PC-9 (cell line): ENCODE measurements around the gene ATOSB. TPM values are rescaled to one million over a fixed set of nuclear protein-coding genes. Genes with fewer than 3 reads are reported as not detected.
A peak's percentile ranks its signal among the peaks of the same experiment; 100 is the strongest.

Experiments used
- Bru-seq: library from RNA; stranded (reverse); fragments of 400-500 nt; gene quantifications from one replicate; lab custom pipeline; 2021; lab: Mats Ljungman, UMichigan
- BruChase-seq, 2 experiments: library from RNA; stranded (reverse); fragments of 400-500 nt; gene quantifications; one replicate each; lab custom pipeline; 2021; lab: Mats Ljungman, UMichigan
- BruUV-seq: library from RNA; stranded (reverse); fragments of 400-500 nt; replicated peaks from 2 replicates; lab custom pipeline; 2021; lab: Mats Ljungman, UMichigan
- CTCF ChIA-PET: fragments of 300-600 bp; sonication (Branson Sonifier 250); formaldehyde crosslinking; loops from one replicate; lab custom pipeline; 2022; ENCODE audit warnings: antibody characterized with exemption; lab: Charles Lee
- POLR2A ChIA-PET: fragments of 300-600 bp; sonication (Branson Sonifier 250); formaldehyde crosslinking; loops from one replicate; lab custom pipeline; 2022; ENCODE audit warnings: antibody characterized with exemption; ENCODE audit not compliant: unreplicated experiment; lab: Charles Lee
- DNase-seq, 2 experiments: peaks; one replicate each; pipeline versions ENCODE4 v3.0.0 to v3.0.0-alpha.2; 2015 to 2022; ENCODE audit warnings: mixed read lengths in 1 of 2
- H2AFZ ChIP-seq: fragments of 200-600 bp; sonication (generic); 2 replicates; pipeline ENCODE4 v1.8.1; 2017; ENCODE audit warnings: antibody characterized with exemption
- H3F3A ChIP-seq: fragments of 200-600 bp; sonication (generic); 2 replicates; pipeline ENCODE4 v1.8.1; 2017; ENCODE audit warnings: antibody characterized with exemption, mild to moderate bottlenecking, low read depth; ENCODE audit not compliant: insufficient read depth
- H3K27ac ChIP-seq: fragments of 200-600 bp; sonication (generic); 2 replicates; pipeline ENCODE4 v1.6.1; 2016; ENCODE audit warnings: mixed run types
- H3K27me3 ChIP-seq: fragments of 200-600 bp; sonication (generic); 2 replicates; pipeline ENCODE4 v1.6.1; 2016; ENCODE audit warnings: low read depth, mixed run types; ENCODE audit not compliant: insufficient read depth
- H3K36me3 ChIP-seq: fragments of 200-600 bp; sonication (generic); 2 replicates; pipeline ENCODE4 v1.6.1; 2016; ENCODE audit warnings: low read depth, mixed run types
- H3K4me1 ChIP-seq: fragments of 200-600 bp; sonication (generic); replicated peaks from 2 replicates; pipeline ENCODE4 v1.6.1; 2016; ENCODE audit warnings: mixed run types; ENCODE audit not compliant: insufficient read depth
- H3K4me2 ChIP-seq: fragments of 200-600 bp; sonication (generic); 2 replicates; pipeline ENCODE4 v1.6.1; 2017; ENCODE audit warnings: mixed run types
- H3K4me3 ChIP-seq: fragments of 200-600 bp; sonication (generic); 2 replicates; pipeline ENCODE4 v1.6.1; 2016; ENCODE audit warnings: mixed run types
- H3K79me2 ChIP-seq: fragments of 200-600 bp; sonication (generic); 2 replicates; pipeline ENCODE4 v1.6.1; 2017; ENCODE audit warnings: low read depth, mixed run types
- H3K9me2 ChIP-seq: fragments of 200-600 bp; sonication (generic); 2 replicates; pipeline ENCODE4 v1.8.1; 2017; ENCODE audit warnings: mild to moderate bottlenecking; ENCODE audit not compliant: insufficient read depth
- H3K9me3 ChIP-seq: fragments of 200-600 bp; sonication (generic); 2 replicates; pipeline ENCODE4 v1.8.1; 2016; ENCODE audit warnings: low read depth; ENCODE audit not compliant: insufficient read depth
- H4K20me1 ChIP-seq: fragments of 200-600 bp; sonication (generic); 2 replicates; pipeline ENCODE4 v1.8.1; 2017; ENCODE audit not compliant: insufficient read depth
- EZH2 ChIP-seq: fragments of 200-600 bp; sonication (generic); IDR thresholded peaks from 2 replicates; pipeline ENCODE4 v1.8.0; 2017; ENCODE audit warnings: antibody characterized with exemption, low read depth
- intact Hi-C: fragments of 100-400 bp; cut with micrococcal nuclease; formaldehyde crosslinking; loops from one replicate; pipeline ENCODE4 v1.10.0; 2022; ENCODE audit not compliant: unreplicated experiment
- long read RNA-seq: library from polyadenylated mRNA; stranded (forward); transcript quantifications from one replicate; pipeline ENCODE4 v2.0.0, GENCODE V29; 2022
- total RNA-seq: library from RNA; stranded (reverse); gene quantifications from 2 replicates; pipeline ENCODE4 v1.2.3, GENCODE V29; 2021
- TF ChIP-seq, protein P1 (sequence below): fragments of 200-600 bp; sonication (generic); conservative IDR thresholded peaks from 2 replicates; pipeline ENCODE4 v1.6.1; 2017; ENCODE audit warnings: mixed run types, antibody characterized with exemption, mild to moderate bottlenecking, moderate library complexity

Gene ATOSB, protein sequence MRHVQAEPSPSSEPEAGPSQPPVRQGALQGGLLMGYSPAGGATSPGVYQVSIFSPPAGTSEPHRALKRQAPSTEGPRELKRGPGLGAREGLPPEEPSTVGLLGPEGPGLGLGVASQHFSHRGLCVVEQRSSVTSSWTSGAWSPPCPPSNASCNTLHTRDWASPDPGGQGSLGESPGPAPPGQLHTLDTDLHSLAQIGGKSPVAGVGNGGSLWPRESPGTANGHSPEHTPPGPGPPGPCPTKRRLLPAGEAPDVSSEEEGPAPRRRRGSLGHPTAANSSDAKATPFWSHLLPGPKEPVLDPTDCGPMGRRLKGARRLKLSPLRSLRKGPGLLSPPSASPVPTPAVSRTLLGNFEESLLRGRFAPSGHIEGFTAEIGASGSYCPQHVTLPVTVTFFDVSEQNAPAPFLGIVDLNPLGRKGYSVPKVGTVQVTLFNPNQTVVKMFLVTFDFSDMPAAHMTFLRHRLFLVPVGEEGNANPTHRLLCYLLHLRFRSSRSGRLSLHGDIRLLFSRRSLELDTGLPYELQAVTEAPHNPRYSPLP
- total RNA-seq (7.1 and 10.5 TPM in 2 replicates), Bru-seq, nascent RNA (percentile 41 among the genes with signal in this experiment), BruChase-seq, experiment 1, labeled RNA remaining after a 2-hour chase (percentile 49 among the genes with signal in this experiment), BruChase-seq, experiment 2, labeled RNA remaining after a 6-hour chase (percentile 58 among the genes with signal in this experiment)
- long read RNA-seq, partial matches to known transcripts: 3 of 13 reads
- long read RNA-seq, other reads (novel, unspliced or antisense): 8 of 13 reads

DNA sequence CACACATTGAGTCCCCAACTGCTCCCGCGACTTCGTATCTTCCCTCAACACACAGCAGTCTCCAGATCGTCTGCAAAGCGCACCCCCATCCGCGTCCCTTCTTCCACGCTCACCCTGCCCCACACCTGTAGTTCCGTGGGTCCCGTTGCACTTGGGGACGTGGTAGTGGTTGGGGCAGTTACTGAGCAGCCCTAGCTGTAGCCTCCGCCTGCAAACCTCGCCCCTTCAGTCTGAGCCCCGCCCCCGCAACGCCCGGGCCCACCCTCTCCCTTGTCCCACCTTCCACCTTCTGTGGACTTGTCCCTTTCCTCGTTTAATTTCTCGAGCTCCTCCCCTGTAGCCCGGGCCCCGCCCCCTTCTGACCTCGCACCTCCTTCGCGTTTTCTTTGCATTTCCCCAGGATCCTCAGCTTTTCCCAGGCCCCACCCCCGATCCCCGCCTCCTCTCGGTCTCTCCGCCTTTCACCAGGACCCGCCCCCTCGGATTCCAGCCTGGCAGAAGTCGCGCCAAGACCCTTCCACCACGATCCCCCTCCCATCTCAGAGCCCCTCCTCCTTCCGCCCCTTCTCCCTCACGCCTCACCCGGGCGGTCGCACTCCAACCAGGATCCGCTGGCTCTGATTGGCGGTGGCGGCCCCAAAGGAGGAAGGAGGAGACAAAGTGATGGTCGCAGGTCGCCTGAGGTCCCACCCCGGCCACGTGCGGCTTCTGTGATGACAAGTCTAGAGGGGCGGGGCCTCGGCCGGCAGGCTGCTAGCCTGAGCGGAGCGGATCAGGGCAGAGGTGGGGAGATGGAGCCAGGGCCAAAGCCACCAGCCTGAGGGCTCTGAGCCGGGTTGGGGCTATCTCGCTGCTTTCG is at the start of gene ATOSB:
Gene ATOSB, minus strand, starts transcription at position 183 of the 859 bp plus-strand sequence. CDS start 7,588 bp downstream, outside the sequence.
- Histone ChIP-seq H3K27ac (no peak within 1 kb of the TSS; the same call in 1 of the 2 replicates), H2AFZ (peak within 1 kb of the TSS; percentile 70), H3K4me1 (peaks cover 25% of the 10 kb centered on the region), H3K27me3 (no peaks in the 10 kb centered on the region), H3K9me3 (no peaks in the 10 kb centered on the region), H4K20me1 (no peaks in the 10 kb centered on the region), H3K9me2 (no peaks in the 10 kb centered on the region), H3K4me2 (peak within 1 kb of the TSS; percentile 96), H3K36me3 (no peaks in the 10 kb centered on the region), H3K4me3 (peak within 1 kb of the TSS; percentile 69), H3K79me2 (0 out of 2 replicates have a peak, but pooled peaks cover 4% of the 10 kb centered on the region), H3F3A (peaks cover 8% of the 10 kb centered on the region; the same call in 1 of the 2 replicates)
- DNase-seq: peak; percentile 83 to 93
- intact Hi-C loops: loop anchor here (10.0 kb wide), 1 partner anchor 489 kb away; the partner anchor contains the start of gene TESK1
- CTCF ChIA-PET: interaction anchor here (0.5 to 1.1 kb wide), 4 partner anchors 46 to 326 kb away, joined by 3 to 4 read pairs (median 3); partner anchors contain the start of gene UNC13B
- POLR2A ChIA-PET: interaction anchor here (0.6 to 0.7 kb wide), 4 partner anchors 12 to 371 kb away, joined by 3 to 7 read pairs (median 4); partner anchors contain the start of gene VCP
- no peak for TF ChIP-seq EZH2
- BruUV-seq: no TSS peak

DNA sequence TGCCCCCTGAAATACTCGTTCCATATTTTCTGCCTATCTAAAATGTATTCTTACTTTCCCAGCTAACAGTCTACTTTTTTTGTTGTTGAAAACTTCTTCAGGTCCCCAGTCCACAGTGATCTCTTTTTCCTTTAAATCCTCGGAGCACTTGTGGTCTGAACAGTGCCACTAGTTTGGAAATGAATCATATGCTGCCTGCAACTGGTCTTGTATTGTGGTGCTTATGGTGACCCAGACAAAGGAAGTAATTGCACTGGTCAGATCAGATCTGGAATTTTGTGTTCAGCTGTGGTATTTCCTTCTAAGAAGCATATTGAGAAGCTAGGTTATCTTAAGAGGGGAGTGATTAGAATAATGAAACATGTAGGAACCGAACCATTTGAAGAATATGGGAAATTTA is 49.0 kb upstream of the ATOSB start:
- no peaks in the 10 kb centered on the region for H3K9me2 ChIP-seq
- no peak overlapping the region for H3K4me3 ChIP-seq
- no peak for TF ChIP-seq EZH2
- TF ChIP-seq, protein P1, sequence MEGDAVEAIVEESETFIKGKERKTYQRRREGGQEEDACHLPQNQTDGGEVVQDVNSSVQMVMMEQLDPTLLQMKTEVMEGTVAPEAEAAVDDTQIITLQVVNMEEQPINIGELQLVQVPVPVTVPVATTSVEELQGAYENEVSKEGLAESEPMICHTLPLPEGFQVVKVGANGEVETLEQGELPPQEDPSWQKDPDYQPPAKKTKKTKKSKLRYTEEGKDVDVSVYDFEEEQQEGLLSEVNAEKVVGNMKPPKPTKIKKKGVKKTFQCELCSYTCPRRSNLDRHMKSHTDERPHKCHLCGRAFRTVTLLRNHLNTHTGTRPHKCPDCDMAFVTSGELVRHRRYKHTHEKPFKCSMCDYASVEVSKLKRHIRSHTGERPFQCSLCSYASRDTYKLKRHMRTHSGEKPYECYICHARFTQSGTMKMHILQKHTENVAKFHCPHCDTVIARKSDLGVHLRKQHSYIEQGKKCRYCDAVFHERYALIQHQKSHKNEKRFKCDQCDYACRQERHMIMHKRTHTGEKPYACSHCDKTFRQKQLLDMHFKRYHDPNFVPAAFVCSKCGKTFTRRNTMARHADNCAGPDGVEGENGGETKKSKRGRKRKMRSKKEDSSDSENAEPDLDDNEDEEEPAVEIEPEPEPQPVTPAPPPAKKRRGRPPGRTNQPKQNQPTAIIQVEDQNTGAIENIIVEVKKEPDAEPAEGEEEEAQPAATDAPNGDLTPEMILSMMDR: no peak
- no peaks in the 10 kb centered on the region for H3K36me3 ChIP-seq
- DNase-seq: no peak
- no peaks in the 10 kb centered on the region for H4K20me1 ChIP-seq
- intact Hi-C loops: no loop called here
- CTCF ChIA-PET: no interaction called here
- no peak overlapping the region for H3K4me2 ChIP-seq
- no peak overlapping the region for H3K27ac ChIP-seq
- H3K79me2 ChIP-seq: no peaks in the 10 kb centered on the region
- BruUV-seq: no TSS peak
- H3F3A ChIP-seq: no peaks in the 10 kb centered on the region
- H3K4me1 ChIP-seq: no peaks in the 10 kb centered on the region
- H2AFZ ChIP-seq: no peak overlapping the region
- POLR2A ChIA-PET: no interaction called here
- H3K27me3 ChIP-seq: no peaks in the 10 kb centered on the region
- H3K9me3 ChIP-seq: no peaks in the 10 kb centered on the region

DNA sequence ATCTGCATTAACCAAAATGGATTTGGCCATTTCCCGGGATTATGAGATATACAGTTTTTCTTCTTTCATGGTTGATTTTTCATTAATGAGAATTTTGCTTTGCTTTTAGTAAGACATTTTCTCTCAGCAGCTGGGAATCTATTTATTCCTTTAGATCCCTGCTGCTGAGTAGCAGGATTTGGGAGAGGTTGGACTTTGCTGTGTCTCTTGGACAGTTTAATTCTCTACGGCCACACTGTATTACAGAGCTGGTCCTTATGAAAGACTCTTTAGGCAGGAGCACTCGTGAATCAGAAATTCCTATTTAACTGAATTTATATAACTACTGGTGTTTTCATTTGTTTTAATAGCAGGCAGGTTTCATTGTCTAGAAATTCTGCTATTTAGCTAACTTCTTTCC is 47.8 kb upstream of the ATOSB start:
- H3K36me3 ChIP-seq: no peaks in the 10 kb centered on the region
- CTCF ChIA-PET: no interaction called here
- POLR2A ChIA-PET: no interaction called here

More for the DNA sequence above, 47.8 kb upstream of the ATOSB start:
- H3K79me2 ChIP-seq: no peaks in the 10 kb centered on the region
- intact Hi-C loops: no loop called here
- no peaks in the 10 kb centered on the region for H3F3A ChIP-seq
- no peak overlapping the region for H3K4me3 ChIP-seq
- no peaks in the 10 kb centered on the region for H3K9me2 ChIP-seq
- no peaks in the 10 kb centered on the region for H3K27me3 ChIP-seq
- no peak overlapping the region for H3K27ac ChIP-seq
- no peak overlapping the region for H2AFZ ChIP-seq
- no peaks in the 10 kb centered on the region for H3K9me3 ChIP-seq
- H3K4me2 ChIP-seq: no peak overlapping the region
- BruUV-seq: no TSS peak
- TF ChIP-seq EZH2: no peak
- TF ChIP-seq, protein P1: no peak
- no peaks in the 10 kb centered on the region for H3K4me1 ChIP-seq
- H4K20me1 ChIP-seq: no peaks in the 10 kb centered on the region
- DNase-seq: no peak
